HEK293 (cell line): ENCODE measurements around the gene TANC1.
A peak's percentile ranks its signal among the peaks of the same experiment; 100 is the strongest.

Experiments used
- CTCF ChIA-PET: fragments of 350-600 bp; formaldehyde crosslinking; extraction: SDS; loops from one replicate; lab custom pipeline; 2021; ENCODE audit warnings: antibody characterized with exemption; lab: Yijun Ruan, JAX
- POLR2A ChIA-PET: fragments of 300-600 bp; formaldehyde crosslinking; extraction: SDS; loops from one replicate; lab custom pipeline; 2020; ENCODE audit warnings: antibody characterized with exemption, inconsistent platforms; lab: Yijun Ruan, JAX
- H3K27ac ChIP-seq: fragments of 200-500 bp; sonication (Bioruptor generic); 2 replicates; pipeline ENCODE4 v1.5.1; 2014; ENCODE audit warnings: low read depth, low read length, control low read depth, inconsistent platforms; ENCODE audit errors: extremely low read depth
- H3K36me3 ChIP-seq, 2 experiments: fragments of 200-500 bp in 1 of 2; sonication (Bioruptor generic) in 1 of 2; 1 replicate in 1 of 2; 2 replicates in 1 of 2; pipeline ENCODE4 v1.5.1; 2014 to 2017; ENCODE audit warnings: inconsistent platforms in 2 of 2, low read length in 2 of 2; ENCODE audit not compliant: control insufficient read depth in 2 of 2, insufficient read depth in 1 of 2
- H3K4me1 ChIP-seq: fragments of 200-500 bp; sonication (Bioruptor generic); 2 replicates; pipeline ENCODE4 v1.5.1; 2014; ENCODE audit warnings: mild to moderate bottlenecking, low read length, inconsistent platforms; ENCODE audit not compliant: control insufficient read depth, insufficient read depth
- H3K4me3 ChIP-seq: 2 replicates; pipeline ENCODE4 v1.5.1; 2011; ENCODE audit warnings: low read depth, mild to moderate bottlenecking, control low read depth, low read length, moderate library complexity
- H3K9me3 ChIP-seq: fragments of 200-500 bp; sonication (Bioruptor generic); 2 replicates; pipeline ENCODE4 v1.5.1; 2014; ENCODE audit warnings: low read depth, low read length, inconsistent platforms; ENCODE audit not compliant: control insufficient read depth, insufficient read depth
- GFI1B ChIP-seq: fragments of 450-650 bp; formaldehyde crosslinking; IDR thresholded peaks from 2 replicates; pipeline ENCODE4 v1.5.1; 2016; ENCODE audit warnings: missing biosample characterization, missing genetic modification characterization
- GLI2 ChIP-seq: fragments of 450-650 bp; formaldehyde crosslinking; IDR thresholded peaks from 2 replicates; pipeline ENCODE4; 2017; ENCODE audit warnings: missing biosample characterization, missing genetic modification characterization, low read depth, borderline replicate concordance
- MZF1 ChIP-seq: fragments of 450-650 bp; formaldehyde crosslinking; IDR thresholded peaks from 2 replicates; pipeline ENCODE4 v1.5.1; 2017; ENCODE audit warnings: missing biosample characterization, missing genetic modification characterization, borderline replicate concordance
- PRDM1 ChIP-seq: fragments of 450-650 bp; formaldehyde crosslinking; IDR thresholded peaks from 2 replicates; pipeline ENCODE4; 2016; ENCODE audit warnings: missing biosample characterization, missing genetic modification characterization
- YY2 ChIP-seq: fragments of 450-650 bp; formaldehyde crosslinking; IDR thresholded peaks from 2 replicates; pipeline ENCODE4 v1.5.1; 2016; ENCODE audit warnings: missing biosample characterization, missing genetic modification characterization
- ZBTB48 ChIP-seq: fragments of 450-650 bp; formaldehyde crosslinking; IDR thresholded peaks from 2 replicates; pipeline ENCODE4 v1.5.1; 2016; ENCODE audit warnings: missing biosample characterization, missing genetic modification characterization
- ZFP37 ChIP-seq: fragments of 450-650 bp; formaldehyde crosslinking; IDR thresholded peaks from 2 replicates; pipeline ENCODE4 v1.5.1; 2016; ENCODE audit warnings: missing biosample characterization, missing genetic modification characterization
- ZIC2 ChIP-seq: fragments of 450-650 bp; formaldehyde crosslinking; IDR thresholded peaks from 2 replicates; pipeline ENCODE4 v1.5.1; 2016; ENCODE audit warnings: missing biosample characterization, missing genetic modification characterization
- ZNF121 ChIP-seq: fragments of 450-650 bp; formaldehyde crosslinking; IDR thresholded peaks from 2 replicates; pipeline ENCODE4 v1.5.1; 2016; ENCODE audit warnings: missing biosample characterization, missing genetic modification characterization
- ZNF138 ChIP-seq: fragments of 450-650 bp; formaldehyde crosslinking; IDR thresholded peaks from 2 replicates; pipeline ENCODE4 v1.5.1; 2016; ENCODE audit warnings: missing biosample characterization, missing genetic modification characterization, borderline replicate concordance
- ZNF174 ChIP-seq: fragments of 450-650 bp; formaldehyde crosslinking; IDR thresholded peaks from 2 replicates; pipeline ENCODE4 v1.5.0; 2017; ENCODE audit warnings: missing biosample characterization, mild to moderate bottlenecking, missing genetic modification characterization
- ZNF184 ChIP-seq: fragments of 450-650 bp; IDR thresholded peaks from 2 replicates; pipeline ENCODE4 v1.5.1; 2018; ENCODE audit warnings: missing biosample characterization, mild to moderate bottlenecking, missing genetic modification characterization
- ZNF266 ChIP-seq: fragments of 450-650 bp; formaldehyde crosslinking; IDR thresholded peaks from 2 replicates; pipeline ENCODE4 v1.5.1; 2016; ENCODE audit warnings: missing biosample characterization, missing genetic modification characterization, low read depth
- ZNF335 ChIP-seq: fragments of 450-650 bp; formaldehyde crosslinking; conservative IDR thresholded peaks from 2 replicates; pipeline ENCODE4 v1.5.1; 2016; ENCODE audit warnings: missing biosample characterization, missing genetic modification characterization
- ZNF341 ChIP-seq: fragments of 450-650 bp; formaldehyde crosslinking; IDR thresholded peaks from 2 replicates; pipeline ENCODE4; 2016; ENCODE audit warnings: low read depth, missing biosample characterization, missing genetic modification characterization
- ZNF350 ChIP-seq: fragments of 450-650 bp; formaldehyde crosslinking; IDR thresholded peaks from 2 replicates; pipeline ENCODE4 v1.5.0; 2017; ENCODE audit warnings: missing biosample characterization, mild to moderate bottlenecking, missing genetic modification characterization
- ZNF366 ChIP-seq: fragments of 450-650 bp; formaldehyde crosslinking; conservative IDR thresholded peaks from 2 replicates; pipeline ENCODE4 v1.5.1; 2016; ENCODE audit warnings: missing biosample characterization, missing genetic modification characterization
- ZNF473 ChIP-seq: fragments of 450-650 bp; formaldehyde crosslinking; IDR thresholded peaks from 2 replicates; pipeline ENCODE4 v1.5.1; 2017; ENCODE audit warnings: missing biosample characterization, missing genetic modification characterization
- ZNF548 ChIP-seq: fragments of 450-650 bp; formaldehyde crosslinking; IDR thresholded peaks from 2 replicates; pipeline ENCODE4 v1.5.1; 2016; ENCODE audit warnings: missing biosample characterization, missing genetic modification characterization
- ZNF549 ChIP-seq: fragments of 450-650 bp; IDR thresholded peaks from 2 replicates; pipeline ENCODE4 v1.5.1; 2018; ENCODE audit warnings: missing biosample characterization, missing genetic modification characterization, mild to moderate bottlenecking, inconsistent platforms, moderate library complexity
- ZNF558 ChIP-seq: fragments of 450-650 bp; formaldehyde crosslinking; IDR thresholded peaks from 2 replicates; pipeline ENCODE4 v1.5.1; 2016; ENCODE audit warnings: missing biosample characterization, missing genetic modification characterization
- ZNF571 ChIP-seq: fragments of 450-650 bp; formaldehyde crosslinking; IDR thresholded peaks from 2 replicates; pipeline ENCODE4 v1.5.0; 2017; ENCODE audit warnings: missing biosample characterization, missing genetic modification characterization
- ZNF596 ChIP-seq: fragments of 450-650 bp; IDR thresholded peaks from 2 replicates; pipeline ENCODE4 v1.5.0; 2018; ENCODE audit warnings: missing biosample characterization, mild to moderate bottlenecking, missing genetic modification characterization, moderate library complexity
- ZNF658 ChIP-seq: fragments of 450-650 bp; formaldehyde crosslinking; IDR thresholded peaks from 2 replicates; pipeline ENCODE4; 2016; ENCODE audit warnings: missing biosample characterization, missing genetic modification characterization
- ZNF660 ChIP-seq: fragments of 450-650 bp; IDR thresholded peaks from 2 replicates; pipeline ENCODE4 v1.5.1; 2018; ENCODE audit warnings: missing biosample characterization, mild to moderate bottlenecking, missing genetic modification characterization
- ZNF747 ChIP-seq: fragments of 450-650 bp; formaldehyde crosslinking; IDR thresholded peaks from 2 replicates; pipeline ENCODE4 v1.5.1; 2016; ENCODE audit warnings: missing biosample characterization, missing genetic modification characterization
- ZNF777 ChIP-seq: fragments of 450-650 bp; formaldehyde crosslinking; IDR thresholded peaks from 2 replicates; pipeline ENCODE4 v1.5.1; 2017; ENCODE audit warnings: missing biosample characterization, missing genetic modification characterization, borderline replicate concordance
- ZSCAN30 ChIP-seq: fragments of 450-650 bp; IDR thresholded peaks from 2 replicates; pipeline ENCODE4 v1.5.1; 2018; ENCODE audit warnings: missing biosample characterization, mild to moderate bottlenecking, missing genetic modification characterization, moderate library complexity
- TF ChIP-seq, protein P1 (sequence below): fragments of 450-650 bp; formaldehyde crosslinking; IDR thresholded peaks from 2 replicates; pipeline ENCODE4 v1.5.1; 2017; ENCODE audit warnings: missing biosample characterization, missing genetic modification characterization
- TF ChIP-seq, protein P2 (sequence below): fragments of 450-650 bp; formaldehyde crosslinking; optimal IDR thresholded peaks from 2 replicates; pipeline ENCODE3; 2016; ENCODE audit warnings: missing biosample characterization, mild to moderate bottlenecking, missing genetic modification characterization
- TF ChIP-seq, protein P3 (sequence below): fragments of 450-650 bp; formaldehyde crosslinking; IDR thresholded peaks from 2 replicates; pipeline ENCODE4 v1.5.1; 2016; ENCODE audit warnings: missing biosample characterization, missing genetic modification characterization, low read depth
- TF ChIP-seq, protein P4 (sequence below): fragments of 450-650 bp; IDR thresholded peaks from 2 replicates; pipeline ENCODE4 v1.5.1; 2018; ENCODE audit warnings: missing biosample characterization, mild to moderate bottlenecking, missing genetic modification characterization
- TF ChIP-seq, protein P5 (sequence below): fragments of 450-650 bp; formaldehyde crosslinking; IDR thresholded peaks from 2 replicates; pipeline ENCODE4 v1.5.1; 2017; ENCODE audit warnings: missing biosample characterization, mild to moderate bottlenecking, missing genetic modification characterization, moderate library complexity

The TANC1 gene

DNA sequence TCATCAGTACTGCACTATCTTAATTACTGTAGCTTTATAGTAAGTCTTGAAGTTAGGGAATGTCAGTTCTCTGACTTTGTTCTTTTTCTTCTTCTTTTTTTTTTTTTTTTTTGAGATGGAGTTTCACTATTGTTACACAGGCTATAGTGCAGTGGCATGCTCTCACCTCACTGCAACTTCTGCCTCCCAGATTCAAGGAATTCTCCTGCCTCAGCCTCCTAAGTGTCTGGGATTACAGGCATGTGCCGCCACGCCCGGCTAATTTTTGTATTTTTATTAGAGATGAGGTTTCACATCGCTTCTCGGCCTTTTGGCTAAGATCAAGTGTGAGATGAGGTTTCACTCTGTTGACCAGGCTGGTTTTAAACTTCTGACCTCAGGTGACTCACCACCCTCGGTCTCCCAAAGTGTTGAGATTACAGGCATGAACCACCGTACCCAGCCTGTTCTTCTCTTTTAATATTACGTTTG lies 41.9 kb upstream of the TANC1 start:
- H3K27ac ChIP-seq, result no peak overlapping the region
- peaks cover 3% of the 10 kb centered on the region; the same call in 1 of the 2 replicates for H3K9me3 ChIP-seq
- no peaks in the 10 kb centered on the region for H3K36me3 ChIP-seq
- ChIA-PET POLR2A (interaction anchor here (0.7 to 1.1 kb wide), 2 partner anchors 27 to 47 kb away, joined by 4 to 5 read pairs; no protein-coding TSS in a partner anchor), CTCF (interaction anchor here (0.7 kb wide), 1 partner anchor 280 kb away, joined by 3 read pairs; no protein-coding TSS in a partner anchor)
- H3K4me3 ChIP-seq, result no peak overlapping the region; the same call in 1 of the 2 replicates
- H3K4me1 ChIP-seq, result peaks cover 11% of the 10 kb centered on the region
- TF ChIP-seq ZSCAN30 (tag by site-specific recombination) (no peak), GLI2 (tag by site-specific recombination) (no peak), ZNF660 (tag by site-specific recombination) (no peak), MZF1 (tag by site-specific recombination) (no peak), ZFP37 (tag by site-specific recombination) (no peak), ZNF596 (no peak), ZNF184 (tag by site-specific recombination) (no peak), ZNF138 (tag by site-specific recombination) (no peak), ZNF777 (tag by site-specific recombination) (no peak), ZNF366 (tag by site-specific recombination) (peak; percentile 29; the same call in 1 of the 2 replicates), ZNF174 (tag by site-specific recombination) (no peak), ZBTB48 (tag by site-specific recombination) (no peak), ZNF548 (tag by site-specific recombination) (no peak), ZNF350 (tag by site-specific recombination) (no peak), ZNF558 (tag by site-specific recombination) (peak; percentile 10; the same call in 1 of the 2 replicates), ZNF658 (tag by site-specific recombination) (no peak), GFI1B (tag by site-specific recombination) (no peak), ZNF341 (0 out of 2 replicates have a peak, but pooled peaks have one; percentile 27), PRDM1 (tag by site-specific recombination) (peak; percentile 40; the same call in 1 of the 2 replicates), ZNF473 (tag by site-specific recombination) (no peak), ZNF266 (tag by site-specific recombination) (no peak), YY2 (tag by site-specific recombination) (no peak), ZNF335 (tag by site-specific recombination) (0 out of 2 replicates have a peak, but pooled peaks have one; percentile 38), ZNF571 (tag by site-specific recombination) (no peak), ZIC2 (tag by site-specific recombination) (no peak), ZNF549 (tag by site-specific recombination) (no peak), ZNF747 (no peak), ZNF121 (no peak)
- TF ChIP-seq, protein P1, sequence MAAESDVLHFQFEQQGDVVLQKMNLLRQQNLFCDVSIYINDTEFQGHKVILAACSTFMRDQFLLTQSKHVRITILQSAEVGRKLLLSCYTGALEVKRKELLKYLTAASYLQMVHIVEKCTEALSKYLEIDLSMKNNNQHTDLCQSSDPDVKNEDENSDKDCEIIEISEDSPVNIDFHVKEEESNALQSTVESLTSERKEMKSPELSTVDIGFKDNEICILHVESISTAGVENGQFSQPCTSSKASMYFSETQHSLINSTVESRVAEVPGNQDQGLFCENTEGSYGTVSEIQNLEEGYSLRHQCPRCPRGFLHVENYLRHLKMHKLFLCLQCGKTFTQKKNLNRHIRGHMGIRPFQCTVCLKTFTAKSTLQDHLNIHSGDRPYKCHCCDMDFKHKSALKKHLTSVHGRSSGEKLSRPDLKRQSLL (tag by site-specific recombination), result no peak
- TF ChIP-seq, protein P2, sequence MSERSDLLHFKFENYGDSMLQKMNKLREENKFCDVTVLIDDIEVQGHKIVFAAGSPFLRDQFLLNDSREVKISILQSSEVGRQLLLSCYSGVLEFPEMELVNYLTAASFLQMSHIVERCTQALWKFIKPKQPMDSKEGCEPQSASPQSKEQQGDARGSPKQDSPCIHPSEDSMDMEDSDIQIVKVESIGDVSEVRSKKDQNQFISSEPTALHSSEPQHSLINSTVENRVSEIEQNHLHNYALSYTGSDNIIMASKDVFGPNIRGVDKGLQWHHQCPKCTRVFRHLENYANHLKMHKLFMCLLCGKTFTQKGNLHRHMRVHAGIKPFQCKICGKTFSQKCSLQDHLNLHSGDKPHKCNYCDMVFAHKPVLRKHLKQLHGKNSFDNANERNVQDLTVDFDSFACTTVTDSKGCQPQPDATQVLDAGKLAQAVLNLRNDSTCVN, result no peak
- TF ChIP-seq, protein P3, sequence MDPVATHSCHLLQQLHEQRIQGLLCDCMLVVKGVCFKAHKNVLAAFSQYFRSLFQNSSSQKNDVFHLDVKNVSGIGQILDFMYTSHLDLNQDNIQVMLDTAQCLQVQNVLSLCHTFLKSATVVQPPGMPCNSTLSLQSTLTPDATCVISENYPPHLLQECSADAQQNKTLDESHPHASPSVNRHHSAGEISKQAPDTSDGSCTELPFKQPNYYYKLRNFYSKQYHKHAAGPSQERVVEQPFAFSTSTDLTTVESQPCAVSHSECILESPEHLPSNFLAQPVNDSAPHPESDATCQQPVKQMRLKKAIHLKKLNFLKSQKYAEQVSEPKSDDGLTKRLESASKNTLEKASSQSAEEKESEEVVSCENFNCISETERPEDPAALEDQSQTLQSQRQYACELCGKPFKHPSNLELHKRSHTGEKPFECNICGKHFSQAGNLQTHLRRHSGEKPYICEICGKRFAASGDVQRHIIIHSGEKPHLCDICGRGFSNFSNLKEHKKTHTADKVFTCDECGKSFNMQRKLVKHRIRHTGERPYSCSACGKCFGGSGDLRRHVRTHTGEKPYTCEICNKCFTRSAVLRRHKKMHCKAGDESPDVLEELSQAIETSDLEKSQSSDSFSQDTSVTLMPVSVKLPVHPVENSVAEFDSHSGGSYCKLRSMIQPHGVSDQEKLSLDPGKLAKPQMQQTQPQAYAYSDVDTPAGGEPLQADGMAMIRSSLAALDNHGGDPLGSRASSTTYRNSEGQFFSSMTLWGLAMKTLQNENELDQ (tag by site-specific recombination), result no peak
- TF ChIP-seq, protein P4, sequence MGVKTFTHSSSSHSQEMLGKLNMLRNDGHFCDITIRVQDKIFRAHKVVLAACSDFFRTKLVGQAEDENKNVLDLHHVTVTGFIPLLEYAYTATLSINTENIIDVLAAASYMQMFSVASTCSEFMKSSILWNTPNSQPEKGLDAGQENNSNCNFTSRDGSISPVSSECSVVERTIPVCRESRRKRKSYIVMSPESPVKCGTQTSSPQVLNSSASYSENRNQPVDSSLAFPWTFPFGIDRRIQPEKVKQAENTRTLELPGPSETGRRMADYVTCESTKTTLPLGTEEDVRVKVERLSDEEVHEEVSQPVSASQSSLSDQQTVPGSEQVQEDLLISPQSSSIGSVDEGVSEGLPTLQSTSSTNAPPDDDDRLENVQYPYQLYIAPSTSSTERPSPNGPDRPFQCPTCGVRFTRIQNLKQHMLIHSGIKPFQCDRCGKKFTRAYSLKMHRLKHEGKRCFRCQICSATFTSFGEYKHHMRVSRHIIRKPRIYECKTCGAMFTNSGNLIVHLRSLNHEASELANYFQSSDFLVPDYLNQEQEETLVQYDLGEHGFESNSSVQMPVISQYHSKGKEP (tag by site-specific recombination), result no peak
- TF ChIP-seq, protein P5, sequence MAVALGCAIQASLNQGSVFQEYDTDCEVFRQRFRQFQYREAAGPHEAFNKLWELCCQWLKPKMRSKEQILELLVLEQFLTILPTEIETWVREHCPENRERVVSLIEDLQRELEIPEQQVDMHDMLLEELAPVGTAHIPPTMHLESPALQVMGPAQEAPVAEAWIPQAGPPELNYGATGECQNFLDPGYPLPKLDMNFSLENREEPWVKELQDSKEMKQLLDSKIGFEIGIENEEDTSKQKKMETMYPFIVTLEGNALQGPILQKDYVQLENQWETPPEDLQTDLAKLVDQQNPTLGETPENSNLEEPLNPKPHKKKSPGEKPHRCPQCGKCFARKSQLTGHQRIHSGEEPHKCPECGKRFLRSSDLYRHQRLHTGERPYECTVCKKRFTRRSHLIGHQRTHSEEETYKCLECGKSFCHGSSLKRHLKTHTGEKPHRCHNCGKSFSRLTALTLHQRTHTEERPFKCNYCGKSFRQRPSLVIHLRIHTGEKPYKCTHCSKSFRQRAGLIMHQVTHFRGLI, result no peak
